ENCODE data around the gene HTT. TPM values are rescaled to one million over a fixed set of nuclear protein-coding genes. Genes with fewer than 3 reads are reported as not detected.

The HTT gene
- total and polyA plus RNA-seq, 2 of the 8 experiments (the other 6 are each of a cell fraction or from before 2014, with no cell fraction given), result 24.0 to 71.0 TPM

- TF ChIP-seq, protein P1, sequence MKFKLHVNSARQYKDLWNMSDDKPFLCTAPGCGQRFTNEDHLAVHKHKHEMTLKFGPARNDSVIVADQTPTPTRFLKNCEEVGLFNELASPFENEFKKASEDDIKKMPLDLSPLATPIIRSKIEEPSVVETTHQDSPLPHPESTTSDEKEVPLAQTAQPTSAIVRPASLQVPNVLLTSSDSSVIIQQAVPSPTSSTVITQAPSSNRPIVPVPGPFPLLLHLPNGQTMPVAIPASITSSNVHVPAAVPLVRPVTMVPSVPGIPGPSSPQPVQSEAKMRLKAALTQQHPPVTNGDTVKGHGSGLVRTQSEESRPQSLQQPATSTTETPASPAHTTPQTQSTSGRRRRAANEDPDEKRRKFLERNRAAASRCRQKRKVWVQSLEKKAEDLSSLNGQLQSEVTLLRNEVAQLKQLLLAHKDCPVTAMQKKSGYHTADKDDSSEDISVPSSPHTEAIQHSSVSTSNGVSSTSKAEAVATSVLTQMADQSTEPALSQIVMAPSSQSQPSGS (IDR thresholded peaks at IDR 0.05; ENCODE audit: low read length), result no peak
- TF ChIP-seq CTCF (IDR thresholded peaks at IDR 0.05; ENCODE audit: control extremely low read depth in 1 of 3, insufficient read depth in 1 of 3, low read depth in 1 of 3, low read length in 3 of 3) (no peak), TBP (IDR thresholded peaks at IDR 0.05; ENCODE audit: low read depth, low read length) (no peak), ASH2L (IDR thresholded peaks at IDR 0.05; ENCODE audit: low read length) (no peak), E2F6 (IDR thresholded peaks at IDR 0.05) (no peak), TAF7 (optimal IDR thresholded peaks at IDR 0.05; ENCODE audit: borderline replicate concordance, low read depth, low read length) (no peak)
Measured at GRCh38 chr4:3067473-3068001, 6.9 kb upstream of the HTT start (continued).
